Glomerular endothelial cell (primary cell): ENCODE data around the gene ATP8A2. TPM values are rescaled to one million over a fixed set of nuclear protein-coding genes. Genes with fewer than 3 reads are reported as not detected.

Experiments used
- DNase-seq: peaks from one replicate; pipeline ENCODE4 v3.0.0-alpha.2; 2011; ENCODE audit warnings: low read depth, low spot score; ENCODE audit errors: extremely low read depth
- total RNA-seq: library from RNA; depleted of rRNA; stranded (reverse); fragments of >200 nt; gene quantifications from 2 replicates; pipeline ENCODE4 v1.2.3, GENCODE V29; 2015

ATP8A2 gene
- total RNA-seq, 1 donor from 2014 or later, result 0.12 TPM

GRCh38 chr13:25380741-25381324 lies 9.1 kb downstream of the ATP8A2 start:
- DNase-seq, result no peak

DNA sequence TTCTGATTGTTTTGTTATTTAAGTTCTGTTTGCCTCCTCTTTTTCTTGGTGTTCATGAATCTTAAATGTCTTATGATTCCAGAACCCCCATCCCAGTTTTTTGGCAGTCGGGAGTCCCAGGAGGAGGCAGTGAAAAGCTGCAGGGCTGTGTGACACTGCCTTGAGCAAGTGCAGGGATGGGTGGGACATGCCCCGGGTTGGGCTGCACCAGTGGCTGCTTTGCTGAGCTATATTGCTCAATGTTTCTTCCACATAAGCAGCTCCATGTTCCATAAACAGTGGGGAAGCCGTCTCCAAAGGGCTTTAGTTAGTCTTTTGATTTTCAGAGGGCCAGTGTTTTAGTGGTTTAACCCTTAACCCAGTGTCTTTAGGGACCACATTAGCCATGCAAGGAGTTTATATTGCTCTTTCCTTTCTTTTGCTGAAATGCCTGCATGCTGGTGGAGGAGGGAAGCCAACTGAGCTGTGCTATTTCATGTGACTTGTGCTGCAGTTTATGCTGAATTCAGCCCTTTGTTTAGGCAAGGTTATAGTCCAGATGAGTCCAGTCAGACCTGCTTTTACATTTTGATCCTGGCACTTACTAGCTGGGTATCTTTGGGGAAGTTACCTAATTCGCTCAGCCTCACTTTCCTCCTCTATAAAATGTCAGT lies 13.1 kb downstream of the ATP8A2 start:
- DNase-seq, result no peak

DNA sequence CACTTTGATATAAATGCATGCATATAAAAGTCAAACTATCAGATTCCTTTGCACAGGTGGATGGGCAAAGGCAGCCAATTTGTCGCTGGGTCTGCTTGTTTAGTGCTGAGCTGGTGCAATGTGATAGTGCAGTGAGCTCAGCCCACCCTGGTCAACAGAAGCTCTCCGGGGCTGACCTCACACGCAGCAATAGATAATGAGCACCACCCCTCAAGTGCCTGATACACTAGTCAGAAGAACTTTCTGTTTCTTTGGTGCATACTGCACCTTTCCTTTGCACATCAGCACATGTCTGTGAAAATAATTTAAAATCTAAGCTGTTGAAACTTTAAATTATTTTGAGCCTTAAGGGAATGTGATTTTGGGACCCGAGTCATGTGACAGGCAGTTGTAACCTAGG lies 20.2 kb downstream of the ATP8A2 start:
- no peak for DNase-seq

DNA sequence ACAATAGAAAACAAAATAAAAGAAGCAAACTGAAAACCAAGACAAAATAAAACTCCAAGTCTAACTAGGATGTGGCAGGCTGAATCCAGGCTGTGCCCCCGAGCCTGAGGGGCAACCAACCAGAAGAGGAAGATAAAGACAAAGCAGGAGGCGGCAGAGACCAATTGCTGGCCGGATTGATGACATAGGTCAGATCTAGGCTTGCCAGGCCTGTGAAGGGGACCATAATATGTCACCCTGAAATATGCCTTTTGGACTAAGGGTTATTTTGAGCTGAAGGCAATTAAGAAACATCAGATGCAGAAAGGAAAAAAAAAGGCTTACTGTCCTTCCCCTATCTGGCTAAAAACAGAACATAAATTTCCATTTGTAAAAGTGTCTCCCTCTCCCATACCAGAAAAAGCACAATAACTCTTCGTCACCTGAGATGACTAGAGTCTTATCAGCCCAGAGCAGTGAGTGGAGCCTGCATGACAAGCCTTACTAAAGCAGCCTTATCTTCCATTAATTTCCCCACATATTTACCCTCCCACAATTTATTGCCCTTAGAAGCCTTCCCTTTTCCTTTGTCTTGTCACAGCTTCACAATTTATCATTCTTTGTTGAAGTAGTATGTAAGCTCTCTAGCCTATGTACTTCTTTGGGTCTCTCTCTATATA lies 22.8 kb downstream of the ATP8A2 start:
- no peak for DNase-seq

DNA sequence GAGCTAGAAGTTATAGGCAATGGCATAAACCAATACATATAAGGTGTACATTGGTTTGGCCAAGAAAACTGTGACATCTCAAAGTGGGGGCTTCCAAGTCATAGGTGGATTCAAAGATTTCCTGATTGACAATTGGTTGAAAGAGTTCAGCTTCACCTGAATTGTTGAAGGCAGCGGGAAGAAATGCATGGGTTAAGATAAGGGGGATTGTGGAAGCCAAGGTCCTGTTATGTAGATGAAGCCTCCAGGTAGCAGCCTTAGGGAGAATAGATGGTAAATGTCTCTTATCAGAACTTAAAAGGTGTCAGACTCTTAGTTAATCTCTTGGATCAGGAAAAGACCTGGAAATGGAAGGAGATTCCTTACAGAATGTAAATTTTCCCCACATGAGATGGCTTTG lies 26.0 kb downstream of the ATP8A2 start:
- DNase-seq, result no peak

- no peak for DNase-seq
Measured at GRCh38 chr13:25400925-25401324, 29.2 kb downstream of the ATP8A2 start.

GRCh38 chr13:25401958-25402357 lies 30.2 kb downstream of the ATP8A2 start:
- no peak for DNase-seq

DNA sequence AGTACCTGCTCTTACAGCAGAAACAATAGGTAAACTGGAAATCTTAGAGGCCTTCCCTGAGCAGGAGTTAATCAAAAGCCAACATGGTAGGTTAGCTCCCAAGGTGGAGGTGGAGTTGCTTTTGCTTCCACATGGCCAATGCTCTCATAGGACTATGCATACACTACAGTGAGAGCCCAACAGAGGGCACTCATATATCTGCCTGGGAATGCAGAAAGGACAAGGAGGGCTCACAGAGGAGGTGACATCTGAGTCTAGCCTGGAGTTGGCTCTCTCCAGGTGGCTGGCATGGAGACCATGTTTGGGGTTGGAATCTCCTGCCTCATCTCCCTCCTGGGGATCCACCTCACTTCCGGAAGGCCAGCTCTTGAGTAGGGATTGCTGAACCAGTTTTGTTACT lies 34.6 kb downstream of the ATP8A2 start:
- DNase-seq, result no peak

- no peak for DNase-seq
Measured at GRCh38 chr13:25409938-25410337, 38.2 kb downstream of the ATP8A2 start.

DNA sequence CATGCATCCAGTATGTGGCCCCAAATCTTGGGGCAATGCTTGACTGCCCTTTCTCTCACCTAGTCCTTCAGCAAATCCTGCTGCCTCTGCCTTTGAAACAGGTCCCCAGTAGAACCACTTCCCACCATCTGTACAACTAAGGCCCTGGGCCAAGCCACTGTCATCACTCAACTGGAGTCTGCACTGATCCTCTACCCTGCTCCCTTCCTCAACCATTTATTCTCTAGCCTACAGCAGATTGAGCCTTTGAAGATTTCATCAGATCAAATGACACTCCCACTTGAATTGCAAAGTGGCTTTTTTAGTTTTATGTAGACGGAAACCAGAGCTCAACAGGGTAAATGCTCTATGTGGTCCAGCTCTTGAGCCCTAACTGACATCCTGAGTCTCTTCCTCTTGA lies 43.5 kb downstream of the ATP8A2 start:
- no peak for DNase-seq

- no peak for DNase-seq
Measured at GRCh38 chr13:25417535-25417934, 45.8 kb downstream of the ATP8A2 start.

DNA sequence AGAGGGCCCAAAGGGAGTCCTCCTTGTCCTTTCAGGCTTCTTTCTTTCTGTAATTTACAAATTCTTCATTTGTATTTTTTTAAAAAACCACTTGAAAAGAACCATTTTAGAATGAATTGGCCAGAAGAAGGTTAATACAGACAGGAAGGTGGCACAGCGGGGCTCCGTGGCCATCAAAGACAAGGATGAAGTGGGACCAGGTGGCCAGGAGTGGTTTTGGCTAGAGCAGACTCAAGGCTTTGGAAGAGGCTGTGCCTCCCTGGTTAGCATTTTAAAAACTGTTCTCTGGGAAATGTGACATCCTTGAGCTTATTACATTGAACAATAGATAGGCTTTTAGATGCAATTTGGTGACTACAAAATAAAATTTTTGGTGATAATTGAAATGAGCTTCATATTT lies 48.4 kb downstream of the ATP8A2 start:
- DNase-seq, result no peak

DNA sequence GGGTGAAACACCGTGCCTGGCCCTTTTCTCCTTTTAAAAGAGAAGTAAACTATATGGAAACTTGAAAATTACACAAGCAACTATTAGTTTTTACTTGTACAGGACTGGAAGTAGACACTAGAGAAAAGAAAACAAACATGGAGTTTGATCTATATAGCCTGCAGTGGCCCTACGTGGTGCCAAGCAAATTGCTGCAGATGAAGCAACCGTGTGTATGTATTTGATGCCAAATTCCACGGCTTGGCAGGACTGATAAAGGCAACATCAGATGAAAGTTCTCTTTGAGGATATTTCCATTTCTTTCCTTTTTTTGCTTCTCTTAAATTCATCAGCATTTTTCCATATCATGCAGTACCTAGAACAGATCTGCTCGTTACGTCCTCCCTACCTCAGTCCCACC lies 49.8 kb downstream of the ATP8A2 start:
- no peak for DNase-seq

GRCh38 chr13:25422153-25422552 lies 50.4 kb downstream of the ATP8A2 start:
- DNase-seq, result no peak

- no peak for DNase-seq
Measured at GRCh38 chr13:25423831-25424230, 52.1 kb downstream of the ATP8A2 start.

GRCh38 chr13:25429466-25429865 lies 57.7 kb downstream of the ATP8A2 start:
- no peak for DNase-seq

GRCh38 chr13:25432691-25433090 lies 60.9 kb downstream of the ATP8A2 start:
- DNase-seq, result no peak

GRCh38 chr13:25440061-25440460 lies 68.3 kb downstream of the ATP8A2 start:
- no peak for DNase-seq

DNA sequence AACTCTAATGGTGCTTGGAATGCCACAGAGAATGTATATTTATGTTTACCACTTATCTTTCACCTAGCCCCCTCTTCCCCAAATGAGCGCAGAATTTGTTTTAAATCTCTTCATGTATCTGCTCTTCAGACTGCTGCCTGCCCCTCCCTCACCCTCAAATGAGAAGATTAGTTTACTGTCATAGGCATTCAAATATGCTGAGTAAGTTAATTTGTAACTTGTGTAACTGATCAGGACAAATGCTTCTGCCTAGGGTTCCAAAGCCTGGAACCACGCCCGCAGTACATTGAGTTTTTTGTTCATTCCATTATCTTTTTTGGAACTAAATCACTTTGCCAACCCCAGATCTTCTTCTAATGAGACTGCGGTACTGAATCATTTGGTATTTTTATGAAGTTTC lies 74.5 kb downstream of the ATP8A2 start:
- no peak for DNase-seq

- DNase-seq, result no peak
Measured at GRCh38 chr13:25447396-25447795, 75.6 kb downstream of the ATP8A2 start.

- no peak for DNase-seq
Measured at GRCh38 chr13:25453850-25454365, 82.1 kb downstream of the ATP8A2 start.

GRCh38 chr13:25455146-25455545 lies 83.4 kb downstream of the ATP8A2 start:
- DNase-seq, result no peak
